Panc1 (cell line): ENCODE measurements around the gene PACRGL. TPM values are rescaled to one million over a fixed set of nuclear protein-coding genes. Genes with fewer than 3 reads are reported as not detected.

ENCODE experiments used
- ATAC-seq: fragments of 200-7000 bp; cut with Tn5 transposase; 2 replicates; pipeline ENCODE4 v1.9.1; 2020; ENCODE audit warnings: mild to moderate bottlenecking, moderate library complexity
- BruUV-seq: library from RNA; stranded (reverse); fragments of 400-500 nt; replicated peaks from 2 replicates; lab custom pipeline; 2021; lab: Mats Ljungman, UMichigan
- CTCF ChIA-PET: fragments of 300-600 bp; sonication (Branson Sonifier 250); formaldehyde crosslinking; loops from one replicate; lab custom pipeline; 2022; ENCODE audit warnings: antibody characterized with exemption; lab: Charles Lee
- POLR2A ChIA-PET: fragments of 300-600 bp; sonication (Branson Sonifier 250); formaldehyde crosslinking; loops from one replicate; lab custom pipeline; 2022; ENCODE audit warnings: antibody characterized with exemption; lab: Charles Lee
- DNase-seq: peaks from one replicate; pipeline ENCODE4 v3.0.0-alpha.2; 2010; ENCODE audit warnings: low read depth, low spot score
- H3K27ac ChIP-seq: 2 replicates; pipeline ENCODE4 v1.5.1; 2011; ENCODE audit warnings: mild to moderate bottlenecking, low read length, inconsistent platforms
- H3K27me3 ChIP-seq: fragments of 200-500 bp; sonication (Bioruptor generic); 2 replicates; pipeline ENCODE4 v1.6.0; 2014; ENCODE audit warnings: low read length, inconsistent platforms; ENCODE audit not compliant: control insufficient read depth, insufficient read depth
- H3K36me3 ChIP-seq: fragments of 200-500 bp; sonication (Bioruptor generic); 2 replicates; pipeline ENCODE4 v1.5.1; 2014; ENCODE audit warnings: inconsistent platforms, mild to moderate bottlenecking, low read length, moderate library complexity; ENCODE audit not compliant: control insufficient read depth, insufficient read depth
- H3K4me1 ChIP-seq: 2 replicates; pipeline ENCODE4 v1.5.1; 2011; ENCODE audit warnings: inconsistent platforms, mild to moderate bottlenecking, low read length, moderate library complexity; ENCODE audit not compliant: control insufficient read depth, insufficient read depth
- H3K4me3 ChIP-seq, 2 experiments: 2 replicates each; pipeline ENCODE4 v1.5.1; 2011 to 2012; ENCODE audit warnings: low read depth in 2 of 2, low read length in 2 of 2, mild to moderate bottlenecking in 2 of 2, inconsistent platforms in 1 of 2, moderate library complexity in 1 of 2
- H3K9me3 ChIP-seq: fragments of 200-500 bp; sonication (Bioruptor generic); 2 replicates; pipeline ENCODE4 v1.5.1; 2014; ENCODE audit warnings: low read depth, mild to moderate bottlenecking, inconsistent platforms, low read length, moderate library complexity; ENCODE audit not compliant: control insufficient read depth, insufficient read depth
- CTCF ChIP-seq: fragments of 450-650 bp; IDR thresholded peaks from 2 replicates; pipeline ENCODE4 v1.5.1; 2017; ENCODE audit warnings: mild to moderate bottlenecking
- POLR2AphosphoS5 ChIP-seq: IDR thresholded peaks from 2 replicates; pipeline ENCODE4 v1.6.1; 2012; ENCODE audit warnings: mild to moderate bottlenecking, low read depth, low read length, moderate library complexity
- REST ChIP-seq, 2 experiments: IDR thresholded peaks; 2 replicates each; pipeline ENCODE4 v1.6.1; 2011 to 2012; ENCODE audit warnings: low read depth in 2 of 2, control low read depth in 1 of 2, low read length in 1 of 2, mild to moderate bottlenecking in 1 of 2, moderate library complexity in 1 of 2; ENCODE audit not compliant: insufficient read depth in 1 of 2
- SIN3A ChIP-seq: IDR thresholded peaks from 2 replicates; pipeline ENCODE4 v1.6.1; 2012; ENCODE audit warnings: low read depth, mild to moderate bottlenecking, low read length, moderate library complexity, borderline replicate concordance; ENCODE audit not compliant: insufficient read depth
- TCF7L2 ChIP-seq: IDR thresholded peaks from 2 replicates; pipeline ENCODE4 v1.6.1; 2011; ENCODE audit warnings: mild to moderate bottlenecking, low read depth, low read length, inconsistent platforms
- in situ Hi-C: cut with HindIII; loops from 2 replicates; pipeline ENCODE4 v1.10.0; 2016; ENCODE audit warnings: low sequenced_read_pairs, low pct_unique_long_range_greater_than_20kb
- intact Hi-C: fragments of 100-400 bp; cut with micrococcal nuclease; formaldehyde crosslinking; loops from one replicate; pipeline ENCODE4 v1.10.0; 2022; ENCODE audit not compliant: unreplicated experiment
- total RNA-seq: library from RNA; stranded (reverse); gene quantifications from one replicate; pipeline ENCODE4 v1.2.1, GENCODE V29; 2021; ENCODE audit not compliant: unreplicated experiment

PACRGL gene
- total RNA-seq, 1 experiment from 2014 or later = 10.4 TPM

GRCh38 chr4:20680736-20681135 lies 19.5 kb upstream of the PACRGL start:
- BruUV-seq = no TSS peak
- no peaks in the 10 kb centered on the region for H3K9me3 ChIP-seq
- no peaks in the 10 kb centered on the region for H3K36me3 ChIP-seq
- TF ChIP-seq REST (IDR thresholded peaks at IDR 0.05; ENCODE audit: insufficient read depth in 1 of 2, low read depth in 2 of 2, low read length in 1 of 2) = no peak
- DNase-seq (no peak), ATAC-seq (no peak)
- intact Hi-C loops = loop anchor here (10.0 kb wide), 2 partner anchors 126 to 1996 kb away; no protein-coding TSS in a partner anchor
- no peak overlapping the region for H3K27ac ChIP-seq
- no peaks in the 10 kb centered on the region for H3K27me3 ChIP-seq
- ChIA-PET POLR2A (no interaction called here), CTCF (no interaction called here)
- no peaks in the 10 kb centered on the region for H3K4me1 ChIP-seq
- in situ Hi-C loops = no loop called here
- H3K4me3 ChIP-seq = no peak overlapping the region

GRCh38 chr4:20681271-20681670 lies 19.0 kb upstream of the PACRGL start:
- DNase-seq = no peak

More at GRCh38 chr4:20681271-20681670, 19.0 kb upstream of the PACRGL start:
- ChIA-PET POLR2A (no interaction called here), CTCF (no interaction called here)
- Histone ChIP-seq H3K4me1 (no peaks in the 10 kb centered on the region), H3K27me3 (no peaks in the 10 kb centered on the region), H3K9me3 (no peaks in the 10 kb centered on the region), H3K4me3 (no peak overlapping the region), H3K36me3 (no peaks in the 10 kb centered on the region), H3K27ac (no peak overlapping the region)
- intact Hi-C loops (loop anchor here (10.0 kb wide), 2 partner anchors 126 to 1996 kb away; no protein-coding TSS in a partner anchor), in situ Hi-C loops (no loop called here)
- BruUV-seq = no TSS peak
- TF ChIP-seq POLR2AphosphoS5 = no peak
- TF ChIP-seq REST (IDR thresholded peaks at IDR 0.05; ENCODE audit: insufficient read depth in 1 of 2, low read depth in 2 of 2, low read length in 1 of 2) = no peak
- TF ChIP-seq TCF7L2 = no peak
- TF ChIP-seq SIN3A = no peak
- TF ChIP-seq CTCF = no peak
- ATAC-seq = no peak
